ENCODE data around the gene TPCN1.
A peak's percentile ranks its signal among the peaks of the same experiment; 100 is the strongest.

TPCN1 gene

DNA sequence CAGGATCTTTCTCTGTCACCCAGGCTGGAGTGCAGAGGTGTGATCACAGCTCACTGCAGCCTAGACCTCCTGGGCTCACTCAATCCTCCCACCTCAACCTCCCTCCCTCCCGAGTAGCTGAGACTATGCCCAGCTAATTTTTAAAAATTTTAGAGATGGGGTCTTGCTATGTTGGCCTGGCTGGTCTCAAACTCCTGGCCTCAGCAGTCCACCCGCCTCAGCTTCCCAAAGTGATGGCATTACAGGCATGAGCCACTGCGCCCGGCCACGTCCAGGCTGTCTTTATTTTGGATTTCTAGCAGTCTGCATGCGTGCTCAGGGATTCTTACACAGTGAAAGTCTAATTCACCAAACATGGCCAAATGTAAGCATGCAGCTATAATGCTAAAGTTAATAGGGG lies 95.9 kb downstream of the TPCN1 start:
- no peak for DNase-seq

- DNase-seq: no peak
These were observed 96.9 kb downstream of the TPCN1 start for GRCh38 chr12:113318046-113318656.

DNA sequence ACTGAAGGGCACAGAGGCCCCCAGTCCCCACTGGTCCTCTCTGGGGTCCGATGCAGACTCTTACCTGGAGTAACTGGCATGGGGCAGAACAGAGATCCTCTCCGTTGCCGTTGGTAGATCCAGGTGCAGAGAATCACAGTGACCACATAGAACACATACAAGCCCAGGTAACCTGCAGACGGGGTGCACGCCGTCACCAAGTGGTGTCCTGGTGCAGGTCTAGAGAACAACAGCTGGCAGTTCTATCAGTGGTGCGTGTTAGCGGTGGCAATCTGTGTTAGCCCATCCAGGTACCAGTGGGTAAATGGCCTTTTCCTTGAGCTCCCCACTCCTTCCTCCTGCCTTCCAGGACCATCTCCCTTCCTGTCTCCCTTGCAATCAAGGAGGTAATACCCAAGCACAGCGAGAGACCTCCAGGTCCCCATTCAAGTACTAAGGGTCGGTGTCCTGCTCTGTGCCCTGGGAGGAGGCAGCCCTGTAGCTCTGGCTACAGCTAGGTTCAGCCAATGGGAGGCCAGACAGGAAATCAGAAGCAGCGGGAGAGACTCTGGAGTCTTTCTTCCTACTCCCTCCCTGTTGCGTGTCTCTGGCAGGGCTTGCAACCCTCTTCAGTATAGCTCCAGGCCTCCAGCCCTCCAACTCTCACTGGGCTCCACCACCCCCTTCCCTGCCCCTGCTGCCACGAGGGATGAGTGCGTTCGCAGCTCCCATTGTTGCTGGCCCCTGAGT lies 97.8 kb downstream of the TPCN1 start:
- no peak for DNase-seq

- DNase-seq: no peak
These were observed 99.1 kb downstream of the TPCN1 start for GRCh38 chr12:113320401-113320800.

DNA sequence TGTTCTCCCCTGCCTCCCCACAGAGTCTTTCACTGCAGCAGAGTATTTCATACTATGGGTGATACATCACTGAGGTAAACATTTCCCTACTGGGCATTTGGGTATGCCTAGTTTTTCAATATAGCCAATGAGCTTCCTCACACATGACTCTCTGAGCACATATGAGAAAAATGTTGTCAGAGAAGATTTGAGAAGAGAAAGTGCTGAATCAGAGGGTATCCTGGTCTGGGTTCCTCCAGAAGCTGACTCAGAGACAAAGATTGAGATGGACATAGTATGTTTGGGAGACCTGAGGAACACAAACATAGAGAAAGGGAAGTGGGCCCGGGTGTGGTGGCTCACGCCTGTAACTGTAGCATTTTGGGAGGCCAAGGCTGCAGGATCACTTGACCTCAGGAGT lies 101.1 kb downstream of the TPCN1 start:
- no peak for DNase-seq

DNA sequence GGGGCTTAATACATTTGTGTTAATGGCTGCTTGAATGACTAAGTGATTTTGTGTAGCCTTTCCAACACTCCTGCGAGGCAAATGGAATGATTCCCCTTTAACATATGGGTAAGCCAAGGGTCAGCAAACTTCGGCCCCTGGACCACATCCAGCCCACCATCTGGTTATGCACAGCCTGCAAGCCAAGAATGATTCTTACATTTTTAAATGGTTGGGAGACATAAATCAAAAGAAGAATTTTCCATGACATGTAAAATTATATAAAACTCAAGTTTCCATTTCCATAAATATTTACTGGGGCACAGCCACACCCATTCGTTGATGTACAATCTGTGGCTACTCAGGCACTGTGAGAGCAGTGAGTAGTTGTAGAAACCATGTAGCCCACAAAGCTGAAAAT lies 104.7 kb downstream of the TPCN1 start:
- DNase-seq: no peak

DNA sequence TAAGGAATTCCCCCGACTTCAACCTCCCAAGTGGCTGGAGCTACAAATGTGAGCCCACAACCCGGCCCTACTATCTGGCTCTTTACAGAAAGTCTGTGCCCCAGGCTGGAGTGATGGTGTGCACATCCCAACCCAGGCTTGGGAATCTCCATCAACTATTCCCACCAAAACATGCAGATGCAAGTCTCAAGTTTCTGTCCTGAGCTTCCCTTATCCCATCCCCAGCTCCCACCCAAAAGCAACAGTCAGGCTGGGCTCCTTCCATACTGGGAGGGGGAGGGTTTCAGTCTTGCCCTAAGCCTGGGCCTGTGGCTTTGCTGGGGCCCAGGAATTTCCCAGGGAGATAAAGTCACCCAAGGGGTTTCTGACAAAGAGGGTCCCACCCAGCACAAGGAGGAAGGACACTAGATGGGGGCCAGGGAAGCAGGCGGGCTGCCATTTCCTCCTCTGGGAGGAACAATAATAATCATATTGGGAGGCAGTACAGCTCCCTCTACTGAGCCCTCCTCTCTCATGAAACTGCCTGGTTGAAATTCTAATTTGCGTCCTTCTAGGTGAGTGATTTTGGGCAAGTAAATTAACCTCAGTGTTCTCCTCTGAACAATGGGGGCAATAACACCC lies 105.6 kb downstream of the TPCN1 start:
- DNase-seq: no peak

GRCh38 chr12:113328368-113328889 lies 107.2 kb downstream of the TPCN1 start:
- DNase-seq: no peak

DNA sequence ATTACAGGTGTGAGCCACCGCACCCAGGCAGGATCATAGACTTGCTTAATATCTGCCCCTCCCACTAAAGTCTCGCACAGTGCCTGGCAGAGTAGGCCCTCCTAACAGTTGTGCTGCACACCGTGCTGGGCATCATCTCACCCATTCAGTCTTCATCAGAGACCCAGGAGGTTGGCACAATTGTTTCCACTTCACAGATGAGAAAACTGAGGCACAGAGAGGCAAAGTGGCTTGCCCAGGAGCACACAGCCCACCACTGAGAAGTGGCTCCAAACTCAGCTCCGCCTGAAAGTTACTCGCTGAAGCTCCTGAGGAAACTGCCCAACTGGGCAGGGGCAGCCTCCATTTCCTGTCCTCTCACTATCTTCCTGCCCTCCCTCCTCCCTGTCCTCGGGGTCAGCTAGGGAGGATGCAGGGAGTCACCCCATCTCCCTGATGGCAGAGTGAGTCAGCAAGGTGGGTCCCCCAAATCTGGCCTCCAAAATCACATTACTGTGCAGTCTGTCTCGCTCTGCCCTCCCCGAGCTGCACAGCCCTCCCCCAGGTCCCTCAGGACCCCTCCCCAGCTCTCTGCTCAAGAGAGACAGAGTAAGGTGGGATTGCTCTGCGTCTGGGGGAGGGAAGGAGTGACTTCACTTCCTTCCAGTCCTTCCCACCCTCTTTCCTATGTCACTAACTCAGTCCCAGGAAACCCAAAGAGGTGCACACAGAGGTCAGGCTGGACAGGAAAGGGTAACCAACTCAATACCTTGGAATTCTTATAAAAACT lies 107.9 kb downstream of the TPCN1 start:
- DNase-seq: no peak

- no peak for DNase-seq
These were observed 108.6 kb downstream of the TPCN1 start for GRCh38 chr12:113329791-113330417.

DNA sequence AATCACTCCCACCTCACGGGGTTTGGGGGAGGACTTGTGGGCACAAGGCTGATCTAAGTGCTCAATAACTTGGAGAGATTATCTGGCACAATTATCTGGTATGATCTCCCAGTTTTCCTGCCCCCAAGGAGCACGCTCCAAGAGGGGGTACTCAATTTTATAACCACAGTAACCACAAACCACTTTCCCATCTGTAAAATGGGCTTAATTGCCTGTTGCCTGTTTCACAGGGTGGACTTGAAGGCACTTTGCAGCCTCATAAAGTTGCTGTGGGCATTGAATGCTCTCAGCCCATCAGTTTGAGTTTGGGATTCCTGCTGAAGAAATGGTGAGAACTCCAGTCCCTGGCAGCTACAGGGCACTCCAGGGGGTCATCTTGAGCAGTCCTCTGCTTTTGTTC lies 109.2 kb downstream of the TPCN1 start:
- no peak for DNase-seq

DNA sequence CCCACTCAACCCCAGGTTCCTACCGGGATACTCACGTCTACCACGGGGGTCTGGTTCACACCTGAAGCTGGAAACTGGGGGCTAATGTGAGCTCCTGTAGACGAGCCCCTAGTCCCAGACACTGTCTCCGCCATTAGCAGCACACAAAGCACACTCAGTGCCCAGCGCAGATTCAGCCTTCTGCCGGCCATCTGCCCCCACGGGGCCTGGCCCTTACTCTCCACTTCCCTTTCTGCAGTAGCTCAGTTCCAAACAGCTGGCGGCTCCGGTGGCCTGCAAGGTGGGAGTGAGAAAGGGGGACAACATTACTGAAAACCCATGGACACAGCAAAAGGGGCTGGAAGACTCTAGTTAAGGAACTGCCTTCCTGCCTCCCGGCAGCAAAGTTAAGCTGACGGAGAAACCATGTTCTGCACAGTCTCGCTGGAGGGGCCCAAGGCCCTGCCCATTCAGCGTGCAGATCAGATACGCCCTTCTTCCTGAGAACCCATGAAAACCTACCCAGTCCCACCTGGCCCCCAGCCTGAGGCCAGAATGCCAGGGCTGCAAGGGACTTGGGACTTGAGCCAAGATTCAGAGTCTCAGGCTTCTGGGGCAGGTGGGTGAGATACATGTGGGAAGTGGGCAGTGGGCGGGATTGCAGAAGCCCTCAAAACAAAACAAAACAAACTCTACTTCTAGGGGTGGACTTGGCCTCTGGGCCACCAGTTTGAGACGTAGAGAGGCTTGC lies 111.6 kb downstream of the TPCN1 start:
- no peak for DNase-seq

DNA sequence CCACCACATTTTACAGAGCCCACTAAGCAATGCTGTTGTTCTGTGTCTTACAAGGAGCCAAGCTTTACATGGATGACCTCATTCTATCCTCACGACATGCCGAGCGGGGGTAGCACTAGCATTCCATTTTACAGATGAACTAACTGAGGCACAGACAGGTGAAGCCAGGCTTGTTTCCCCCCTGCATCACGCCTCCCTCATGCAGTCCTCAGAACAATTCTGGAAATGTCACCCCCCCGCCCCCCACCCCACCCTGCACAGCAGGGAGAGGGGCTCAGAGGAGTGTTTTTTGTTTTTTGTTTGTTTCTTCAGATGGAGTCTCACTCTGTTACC lies 112.1 kb downstream of the TPCN1 start:
- no peak for DNase-seq

DNA sequence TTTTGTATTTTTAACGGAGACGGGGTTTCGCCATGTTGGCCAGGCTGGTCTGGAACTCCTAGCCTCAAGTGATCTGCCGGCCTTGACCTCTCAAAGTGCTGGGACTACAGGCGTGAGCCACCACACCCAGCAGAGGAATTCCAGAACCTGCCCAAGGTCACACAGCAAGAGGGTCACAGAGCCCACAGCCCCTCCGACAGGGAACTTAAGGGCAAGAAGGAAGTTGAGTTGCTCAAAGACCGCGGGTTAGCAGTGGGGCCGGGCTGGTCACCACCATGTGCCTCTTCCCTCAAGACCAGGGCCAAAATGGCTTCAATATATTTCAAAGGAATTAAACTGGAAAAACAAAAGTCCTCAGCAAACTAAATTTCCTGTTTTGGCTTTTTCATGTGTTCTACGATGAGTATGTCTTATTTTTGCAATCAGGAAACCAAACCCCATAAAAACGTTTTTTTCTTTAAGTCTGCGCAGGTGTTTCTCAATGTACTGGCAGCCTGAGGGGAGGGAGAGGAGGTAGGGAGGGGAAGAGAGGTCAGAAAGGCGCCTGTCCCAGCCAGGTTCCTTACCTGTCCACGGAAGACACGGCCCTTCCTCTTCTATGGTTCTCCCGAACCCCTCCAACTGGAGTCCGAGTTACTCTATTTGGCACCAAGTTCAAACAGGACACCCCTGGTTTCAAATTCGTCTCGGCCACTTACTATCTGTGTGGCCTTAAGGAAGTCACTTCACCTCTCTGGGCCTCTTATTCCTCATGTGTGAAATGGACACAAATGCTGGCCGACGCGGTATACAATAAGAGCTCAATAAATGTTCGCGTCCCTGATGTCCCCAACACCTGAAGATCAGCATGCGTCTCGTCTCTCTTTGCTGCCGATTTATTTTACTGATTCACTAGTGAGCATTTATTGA lies 112.9 kb downstream of the TPCN1 start:
- DNase-seq: no peak

- DNase-seq: peak; percentile 64
These were observed 113.7 kb downstream of the TPCN1 start, which contains the start of gene SLC8B1 for GRCh38 chr12:113334786-113335539. Gene SLC8B1 (minus strand): TSS chr12:113335109. CDS start chr12:113332878, 2,231 bp downstream.

DNA sequence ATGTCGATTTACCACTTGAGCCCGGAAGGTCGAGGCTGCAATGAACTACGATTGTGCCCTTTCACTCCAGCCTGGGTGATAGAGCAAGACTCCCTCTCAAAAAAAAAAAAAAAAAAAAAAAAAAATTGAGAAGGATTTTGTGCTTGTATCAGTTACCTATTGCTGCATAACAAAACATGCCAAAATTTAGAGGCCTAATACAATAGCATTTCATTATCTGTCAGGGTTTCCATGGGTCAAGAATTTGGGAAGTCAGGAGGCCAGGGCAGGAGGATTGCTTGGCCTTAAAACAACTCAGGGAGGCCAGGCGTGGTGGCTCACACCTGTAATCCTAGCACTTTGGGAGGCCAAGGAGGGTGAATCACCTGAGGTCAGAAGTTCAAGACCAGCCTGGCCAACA lies 118.3 kb downstream of the TPCN1 start:
- no peak for DNase-seq

GRCh38 chr12:113340061-113340460 lies 118.8 kb downstream of the TPCN1 start:
- DNase-seq: no peak

- DNase-seq: no peak
These were observed 120.3 kb downstream of the TPCN1 start for GRCh38 chr12:113341535-113341934.

DNA sequence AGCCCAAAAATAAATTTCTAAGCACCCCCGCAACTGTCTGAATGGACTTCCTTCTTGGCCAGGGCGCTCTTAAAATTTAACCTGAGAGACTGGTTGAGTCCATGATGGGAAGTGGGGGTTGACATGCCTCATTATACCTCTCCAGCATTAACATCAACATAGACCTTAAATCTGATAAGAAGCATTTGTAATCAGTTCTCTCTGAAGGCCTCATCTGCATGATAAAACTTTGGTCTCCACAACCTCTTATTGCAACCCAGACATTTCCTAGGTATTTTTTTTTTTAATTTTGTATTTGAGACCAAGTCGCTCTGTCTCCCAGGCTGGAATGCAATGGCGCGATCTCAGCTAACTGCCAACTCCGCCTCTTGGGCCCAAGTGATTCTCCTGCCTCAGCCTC lies 124.1 kb downstream of the TPCN1 start:
- no peak for DNase-seq

GRCh38 chr12:113346353-113346752 lies 125.1 kb downstream of the TPCN1 start:
- no peak for DNase-seq

Data from NCI-H774 (cell line).